ENCODE data around the gene ZC3H11A.
"Not testable (repeated sequence)": the region's sequence is repeated elsewhere in the genome, so short reads cannot be mapped to it uniquely, and the experiment has no call there.

GRCh38 chr1:203758749-203759148, 36.7 kb upstream of the ZC3H11A start:
- not testable (repeated sequence) for TF ChIP-seq SMC3 (IDR thresholded peaks at IDR 0.05; ENCODE audit: low read depth, low read length); CTCF (IDR thresholded peaks at IDR 0.05); GABPA (IDR thresholded peaks at IDR 0.05; ENCODE audit: low read depth); FOSL2 (IDR thresholded peaks at IDR 0.05; ENCODE audit: borderline replicate concordance, low read depth); CHD2 (IDR thresholded peaks at IDR 0.05; ENCODE audit: low read length, partially characterized antibody); TCF12 (IDR thresholded peaks at IDR 0.05); GATA2 (CRISPR knock-in tag; IDR thresholded peaks at IDR 0.05); NRF1 (IDR thresholded peaks at IDR 0.05; ENCODE audit: low read depth, low read length); MAX (IDR thresholded peaks at IDR 0.05; ENCODE audit: low read depth); EP300 (IDR thresholded peaks at IDR 0.05; ENCODE audit: borderline replicate concordance in 1 of 2, low read depth in 1 of 2, low read length in 1 of 2)

Data from SK-N-SH (cell line).